ENCODE measurements around the gene FANCE. TPM values are rescaled to one million over a fixed set of nuclear protein-coding genes. Genes with fewer than 3 reads are reported as not detected.
A peak's percentile ranks its signal among the peaks of the same experiment; 100 is the strongest.

FANCE gene
- total and polyA plus RNA-seq, 9 of the 15 experiments (the other 6 are each of a cell fraction or from before 2014, with no cell fraction given): 5.7 to 30.2 (median 17.0) TPM

DNA sequence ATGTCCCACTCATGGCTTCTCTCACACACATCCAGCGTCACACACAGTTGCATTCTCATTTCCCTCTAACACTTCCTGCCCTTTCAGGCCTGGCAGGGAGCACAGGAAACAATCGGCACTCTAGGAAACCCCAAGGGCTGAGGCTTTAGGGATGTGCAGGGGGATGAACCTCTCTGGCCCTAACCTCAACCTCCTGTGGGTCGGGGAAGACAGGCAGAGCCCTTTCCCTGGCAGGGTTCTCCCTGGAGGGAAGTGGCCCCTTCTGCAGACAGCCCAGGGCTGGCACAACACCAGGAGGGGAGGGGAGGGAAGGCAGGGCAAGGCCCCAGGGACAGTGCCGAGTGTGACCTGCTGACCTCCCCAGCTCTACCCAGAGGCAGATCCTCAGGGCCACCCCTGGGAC lies 42.0 kb downstream of the FANCE start:
- H4K20me1 ChIP-seq (replicated peaks; ENCODE audit: control insufficient read depth, insufficient read depth, low read length): peaks cover 24% of the 10 kb centered on the region; the same call in 1 of the 2 replicates
- no peak overlapping the region for H3K4me3 ChIP-seq
- intact Hi-C loops (cut with micrococcal nuclease): no loop called here
- no peak overlapping the region for H3K4me2 ChIP-seq (ENCODE audit: insufficient read depth, low read length)
- DNase-seq (ENCODE audit: extremely low read depth in 1 of 4, low spot score in 3 of 4) (no peak), FAIRE-seq (no peak), ATAC-seq (no peak)
- H3K27ac ChIP-seq (ENCODE audit: extremely low read depth, low read depth, low read length): no peak overlapping the region
- POLR2A ChIA-PET: interaction anchor here (1.1 kb wide), 1 partner anchor 13 kb away, joined by 3 read pairs; no protein-coding TSS in a partner anchor
- 41% methylated on average over 4 of the region's 4 CpGs for WGBS (ENCODE audit: insufficient coverage, low coverage, missing lambda C conversion rate)
- peak overlapping the region in 1 of 2 experiments; percentile 69; a peak in 2 of 4 replicates for H3K9ac ChIP-seq (ENCODE audit: insufficient read depth in 1 of 2, low read depth in 2 of 2, low read length in 2 of 2)
- TF ChIP-seq, protein P1, sequence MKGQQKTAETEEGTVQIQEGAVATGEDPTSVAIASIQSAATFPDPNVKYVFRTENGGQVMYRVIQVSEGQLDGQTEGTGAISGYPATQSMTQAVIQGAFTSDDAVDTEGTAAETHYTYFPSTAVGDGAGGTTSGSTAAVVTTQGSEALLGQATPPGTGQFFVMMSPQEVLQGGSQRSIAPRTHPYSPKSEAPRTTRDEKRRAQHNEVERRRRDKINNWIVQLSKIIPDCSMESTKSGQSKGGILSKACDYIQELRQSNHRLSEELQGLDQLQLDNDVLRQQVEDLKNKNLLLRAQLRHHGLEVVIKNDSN (CRISPR knock-in tag; IDR thresholded peaks at IDR 0.05): peak; percentile 21; the same call in 1 of the 2 replicates
- TF ChIP-seq KHSRP (IDR thresholded peaks at IDR 0.05): no peak
- TF ChIP-seq CEBPG (CRISPR knock-in tag; IDR thresholded peaks at IDR 0.05): peak; percentile 35; the same call in 1 of the 2 replicates
- no peak for TF ChIP-seq CEBPG (tag; conservative IDR thresholded peaks at IDR 0.05 in 1 of 2, IDR thresholded peaks at IDR 0.05 in 1 of 2)
- TF ChIP-seq, protein P2, sequence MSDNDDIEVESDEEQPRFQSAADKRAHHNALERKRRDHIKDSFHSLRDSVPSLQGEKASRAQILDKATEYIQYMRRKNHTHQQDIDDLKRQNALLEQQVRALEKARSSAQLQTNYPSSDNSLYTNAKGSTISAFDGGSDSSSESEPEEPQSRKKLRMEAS (CRISPR knock-in tag; IDR thresholded peaks at IDR 0.05): peak; percentile 48; the same call in 1 of the 2 replicates
- no peak for TF ChIP-seq ARID1B (IDR thresholded peaks at IDR 0.05)
- TF ChIP-seq ZNF143 (CRISPR knock-in tag; IDR thresholded peaks at IDR 0.05): 0 out of 2 replicates have a peak, but pooled peaks have one; percentile 29
- TF ChIP-seq TGIF2 (CRISPR knock-in tag; IDR thresholded peaks at IDR 0.05): 0 out of 2 replicates have a peak, but pooled peaks have one; percentile 26
- 0 out of 4 replicates have a peak, but pooled peaks of 1 of the 2 experiments have one; percentile 42 for TF ChIP-seq FOXA3 (CRISPR knock-in tag; conservative IDR thresholded peaks at IDR 0.05 in 1 of 2, IDR thresholded peaks at IDR 0.05 in 1 of 2)
- peaks cover 56 to 76% of the 10 kb centered on the region in 2 experiments for H3K4me1 ChIP-seq (replicated peaks in 1 of 2; ENCODE audit: control insufficient read depth in 2 of 2, insufficient read depth in 2 of 2, low read length in 2 of 2)
- H3K9me3 ChIP-seq (replicated peaks; ENCODE audit: control insufficient read depth, insufficient read depth, low read depth, low read length): no peaks in the 10 kb centered on the region
- CTCF ChIA-PET (ENCODE audit: low intra/inter-chr PET ratio): no interaction called here
- no peak overlapping the region for H2AFZ ChIP-seq (ENCODE audit: low read depth, low read length)
- no peaks in the 10 kb centered on the region for H3K27me3 ChIP-seq (ENCODE audit: control insufficient read depth in 2 of 2, insufficient read depth in 2 of 2, low read length in 2 of 2)
- in situ Hi-C loops (cut with MboI): no loop called here
- no peaks in the 10 kb centered on the region for H3K36me3 ChIP-seq (ENCODE audit: control insufficient read depth, insufficient read depth, low read length)
- no TSS peak for BruUV-seq (replicated peaks)
- peaks cover 3% of the 10 kb centered on the region for H3K9me1 ChIP-seq (ENCODE audit: control insufficient read depth, insufficient read depth, low read length)
- peaks cover 44% of the 10 kb centered on the region for H3K79me2 ChIP-seq (ENCODE audit: control insufficient read depth, insufficient read depth, low read length)
